ENCODE results near the gene SNX24.

SNX24 gene

GRCh38 chr5:122864400-122864799 is 19.0 kb downstream of the SNX24 start:
- POLR2A ChIA-PET (ENCODE audit: low non-redundant PET): no interaction called here
- H3K27ac ChIP-seq: no peak overlapping the region
- TF ChIP-seq CTCF (conservative IDR thresholded peaks at IDR 0.05; ENCODE audit: low read depth): no peak
- DNase-seq (ENCODE audit: low spot score): no peak
- CTCF ChIA-PET: interaction anchor here (0.6 kb wide), 1 partner anchor 9 kb away, joined by 3 read pairs; no protein-coding TSS in a partner anchor

- CTCF ChIA-PET: no interaction called here
- DNase-seq (ENCODE audit: low spot score): no peak
These were observed 19.4 kb downstream of the SNX24 start for GRCh38 chr5:122864842-122865241.

GRCh38 chr5:122870219-122870856 is 24.9 kb downstream of the SNX24 start:
- CTCF ChIA-PET: interaction anchor here (0.5 kb wide), 1 partner anchor 54 kb away, joined by 3 read pairs; no protein-coding TSS in a partner anchor
- no peak overlapping the region for H3K27ac ChIP-seq
- POLR2A ChIA-PET (ENCODE audit: low non-redundant PET): no interaction called here
- no peak for DNase-seq (ENCODE audit: low spot score)
- no peak for TF ChIP-seq CTCF (conservative IDR thresholded peaks at IDR 0.05; ENCODE audit: low read depth)

More at GRCh38 chr5:122864842-122865241, 19.4 kb downstream of the SNX24 start:
- POLR2A ChIA-PET (ENCODE audit: low non-redundant PET): no interaction called here
- no peak for TF ChIP-seq CTCF (conservative IDR thresholded peaks at IDR 0.05; ENCODE audit: low read depth)
- H3K27ac ChIP-seq: no peak overlapping the region

- no peak overlapping the region for H3K27ac ChIP-seq
- no peak for TF ChIP-seq CTCF (conservative IDR thresholded peaks at IDR 0.05; ENCODE audit: low read depth)
- CTCF ChIA-PET: no interaction called here
- POLR2A ChIA-PET (ENCODE audit: low non-redundant PET): no interaction called here
- DNase-seq (ENCODE audit: low spot score): no peak
These were observed 26.2 kb downstream of the SNX24 start for GRCh38 chr5:122871661-122872060.

- ChIA-PET CTCF (no interaction called here), POLR2A (ENCODE audit: low non-redundant PET) (no interaction called here)
- no peak for DNase-seq (ENCODE audit: low spot score)
- TF ChIP-seq CTCF (conservative IDR thresholded peaks at IDR 0.05; ENCODE audit: low read depth): no peak
- no peak overlapping the region for H3K27ac ChIP-seq
These were observed 28.9 kb downstream of the SNX24 start for GRCh38 chr5:122874179-122874875.

- TF ChIP-seq CTCF (conservative IDR thresholded peaks at IDR 0.05; ENCODE audit: low read depth): no peak
- no peak for DNase-seq (ENCODE audit: low spot score)
- ChIA-PET POLR2A (ENCODE audit: low non-redundant PET) (no interaction called here), CTCF (no interaction called here)
- no peak overlapping the region for H3K27ac ChIP-seq
These were observed 32.1 kb downstream of the SNX24 start for GRCh38 chr5:122877518-122877917.
